ENCODE data around the gene PCSK2.

Gene PCSK2

DNA sequence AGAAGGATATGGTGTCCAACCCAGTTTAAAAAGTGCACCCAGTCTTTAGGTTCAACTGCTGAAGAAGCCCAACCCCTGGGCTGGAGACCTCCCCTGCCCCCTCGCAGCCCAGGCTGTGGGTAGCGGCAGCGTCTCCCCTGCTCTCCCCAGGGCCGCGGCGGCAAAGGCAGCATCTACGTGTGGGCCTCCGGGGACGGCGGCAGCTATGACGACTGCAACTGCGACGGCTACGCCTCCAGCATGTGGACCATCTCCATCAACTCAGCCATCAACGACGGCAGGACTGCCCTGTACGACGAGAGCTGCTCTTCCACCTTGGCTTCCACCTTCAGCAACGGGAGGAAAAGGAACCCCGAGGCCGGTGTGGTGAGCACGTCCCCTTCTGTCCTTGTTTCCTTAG, 226.8 kb downstream of the PCSK2 start:
- Histone ChIP-seq H3K36me3 (ENCODE audit: insufficient read depth, low read length) (no peaks in the 10 kb centered on the region), H3K27me3 (ENCODE audit: control insufficient read depth, insufficient read depth, low read length) (peaks cover 31% of the 10 kb centered on the region), H3K9ac (ENCODE audit: low read depth, low read length) (no peak overlapping the region), H3K4me1 (ENCODE audit: control insufficient read depth, insufficient read depth, low read length) (no peaks in the 10 kb centered on the region), H3K4me3 (ENCODE audit: low read length) (no peak overlapping the region), H3K4me2 (ENCODE audit: low read length) (no peak overlapping the region), H3K9me3 (replicated peaks; ENCODE audit: low read length) (no peaks in the 10 kb centered on the region)

DNA sequence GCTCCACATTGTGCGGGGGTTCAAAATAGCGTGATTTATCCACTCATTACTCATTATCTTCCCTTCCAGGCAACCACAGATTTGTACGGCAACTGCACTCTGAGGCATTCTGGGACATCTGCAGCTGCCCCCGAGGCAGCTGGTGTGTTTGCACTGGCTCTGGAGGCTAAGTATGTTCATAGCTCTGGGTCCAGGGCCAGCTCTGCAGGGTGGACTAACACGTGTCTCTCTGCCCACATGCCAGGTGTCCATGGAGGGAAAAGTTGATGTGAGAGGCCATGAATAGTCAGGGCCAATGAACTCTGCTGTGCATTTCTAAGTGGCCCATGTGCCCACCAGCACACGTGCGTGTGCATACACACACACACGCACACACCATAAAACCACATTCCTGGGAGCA, 229.4 kb downstream of the PCSK2 start:
- H3K4me1 ChIP-seq (ENCODE audit: control insufficient read depth, insufficient read depth, low read length): no peaks in the 10 kb centered on the region
- H3K4me2 ChIP-seq (ENCODE audit: low read length): no peak overlapping the region
- no peaks in the 10 kb centered on the region for H3K9me3 ChIP-seq (replicated peaks; ENCODE audit: low read length)
- H3K4me3 ChIP-seq (ENCODE audit: low read length): no peak overlapping the region
- no peaks in the 10 kb centered on the region for H3K36me3 ChIP-seq (ENCODE audit: insufficient read depth, low read length)
- no peak overlapping the region for H3K9ac ChIP-seq (ENCODE audit: low read depth, low read length)
- peaks cover 25% of the 10 kb centered on the region for H3K27me3 ChIP-seq (ENCODE audit: control insufficient read depth, insufficient read depth, low read length)

DNA sequence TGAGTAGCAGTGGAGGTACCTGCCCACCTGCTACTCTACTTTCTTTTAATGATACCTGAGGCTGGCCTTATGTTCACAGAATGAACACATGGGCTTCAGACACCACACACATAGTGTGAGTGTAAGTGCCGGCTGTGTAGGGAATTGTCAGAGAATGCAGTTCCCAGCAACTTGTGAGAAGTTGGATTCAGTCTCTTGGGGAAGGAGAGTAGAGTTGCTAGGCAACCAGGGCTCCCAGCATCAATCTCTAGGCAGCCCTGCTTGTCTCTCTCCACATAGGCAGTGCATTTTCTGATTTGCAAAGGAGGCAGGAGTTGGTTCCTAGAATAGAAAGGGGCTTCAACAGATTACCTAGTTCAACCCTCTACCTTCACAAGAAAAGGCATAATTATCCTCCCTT, 230.2 kb downstream of the PCSK2 start:
- Histone ChIP-seq H3K27me3 (ENCODE audit: control insufficient read depth, insufficient read depth, low read length) (peaks cover 21% of the 10 kb centered on the region), H3K36me3 (ENCODE audit: insufficient read depth, low read length) (no peaks in the 10 kb centered on the region), H3K9me3 (replicated peaks; ENCODE audit: low read length) (no peaks in the 10 kb centered on the region), H3K4me2 (ENCODE audit: low read length) (no peak overlapping the region), H3K4me1 (ENCODE audit: control insufficient read depth, insufficient read depth, low read length) (no peaks in the 10 kb centered on the region), H3K9ac (ENCODE audit: low read depth, low read length) (no peak overlapping the region), H3K4me3 (ENCODE audit: low read length) (no peak overlapping the region)

DNA sequence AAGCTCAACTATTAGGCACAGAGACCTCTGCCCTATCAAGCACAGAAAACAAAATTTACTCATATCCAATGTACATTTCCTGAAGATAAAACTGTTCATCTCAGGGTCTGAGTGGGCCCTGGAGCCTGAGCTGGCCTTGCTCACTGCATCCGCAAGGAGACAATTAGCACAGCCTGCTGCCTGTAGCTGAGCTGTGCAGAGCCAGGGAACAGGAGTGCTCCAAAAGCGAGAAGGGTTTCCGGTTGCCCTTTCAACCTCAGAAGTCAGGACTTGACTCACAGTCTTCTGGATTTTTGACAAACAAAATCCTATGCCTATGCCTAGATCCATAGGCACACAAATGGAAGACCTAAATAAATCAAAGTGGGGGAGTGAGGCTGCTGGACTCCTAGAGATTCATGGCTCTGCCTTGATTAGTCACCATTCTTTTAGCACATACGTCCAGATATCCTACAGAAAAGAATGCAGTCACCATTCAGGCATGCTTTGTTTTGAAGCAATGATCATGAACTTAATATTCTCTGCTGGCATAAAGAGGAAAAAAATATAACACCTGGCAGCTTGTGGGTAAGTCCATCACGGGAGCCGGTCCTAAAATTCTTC, 230.8 kb downstream of the PCSK2 start:
- Histone ChIP-seq H3K9ac (ENCODE audit: low read depth, low read length) (no peak overlapping the region), H3K9me3 (replicated peaks; ENCODE audit: low read length) (no peaks in the 10 kb centered on the region), H3K4me2 (ENCODE audit: low read length) (no peak overlapping the region), H3K27me3 (ENCODE audit: control insufficient read depth, insufficient read depth, low read length) (peaks cover 18% of the 10 kb centered on the region), H3K4me3 (ENCODE audit: low read length) (no peak overlapping the region), H3K36me3 (ENCODE audit: insufficient read depth, low read length) (no peaks in the 10 kb centered on the region), H3K4me1 (ENCODE audit: control insufficient read depth, insufficient read depth, low read length) (no peaks in the 10 kb centered on the region)

DNA sequence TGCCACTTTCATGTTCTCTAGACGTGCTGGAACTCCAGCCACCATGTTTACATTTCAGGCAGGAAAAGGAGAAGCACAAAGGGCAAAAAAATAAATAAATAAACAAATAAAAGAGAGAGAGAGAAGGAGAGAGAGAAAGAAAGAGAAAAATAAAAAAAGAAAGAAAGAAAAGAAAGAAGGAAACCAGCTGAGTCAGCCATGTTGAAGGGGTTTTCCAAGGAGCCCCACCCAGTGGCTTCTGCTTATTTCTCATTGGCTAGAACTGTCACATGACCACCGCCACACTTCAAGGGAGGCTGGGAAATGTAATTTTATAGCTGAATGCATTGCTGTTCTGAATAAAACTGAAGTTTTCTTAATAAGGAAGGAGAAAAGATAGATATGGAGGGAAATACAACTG, 233.3 kb downstream of the PCSK2 start:
- Histone ChIP-seq H3K9me3 (replicated peaks; ENCODE audit: low read length) (no peaks in the 10 kb centered on the region), H3K9ac (ENCODE audit: low read depth, low read length) (no peak overlapping the region), H3K27me3 (ENCODE audit: control insufficient read depth, insufficient read depth, low read length) (peaks cover 10% of the 10 kb centered on the region), H3K4me2 (ENCODE audit: low read length) (no peak overlapping the region), H3K4me3 (ENCODE audit: low read length) (no peak overlapping the region), H3K36me3 (ENCODE audit: insufficient read depth, low read length) (no peaks in the 10 kb centered on the region), H3K4me1 (ENCODE audit: control insufficient read depth, insufficient read depth, low read length) (no peaks in the 10 kb centered on the region)

DNA sequence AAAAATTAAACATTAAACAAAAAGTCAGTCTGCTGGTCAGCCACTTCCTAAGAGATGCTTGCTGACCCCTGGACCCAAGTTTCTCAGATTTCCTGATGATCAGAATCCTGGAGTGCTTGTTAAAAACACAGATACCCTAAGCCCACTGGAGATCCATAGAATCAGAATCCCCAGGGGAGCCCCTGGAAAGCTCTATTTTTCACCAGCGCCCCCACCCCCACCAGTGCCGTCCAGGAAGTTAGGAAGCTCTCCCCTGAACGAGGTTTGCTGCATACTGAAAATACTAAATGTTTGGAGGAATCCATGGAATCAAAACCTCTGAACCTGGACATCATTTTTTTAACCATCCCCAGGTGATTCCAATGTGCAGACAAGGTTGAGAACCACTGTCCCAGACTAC, 235.1 kb downstream of the PCSK2 start:
- H3K4me2 ChIP-seq (ENCODE audit: low read length): no peak overlapping the region
- no peak overlapping the region for H3K4me3 ChIP-seq (ENCODE audit: low read length)
- no peaks in the 10 kb centered on the region for H3K4me1 ChIP-seq (ENCODE audit: control insufficient read depth, insufficient read depth, low read length)
- no peaks in the 10 kb centered on the region for H3K9me3 ChIP-seq (replicated peaks; ENCODE audit: low read length)
- no peak overlapping the region for H3K9ac ChIP-seq (ENCODE audit: low read depth, low read length)
- H3K27me3 ChIP-seq (ENCODE audit: control insufficient read depth, insufficient read depth, low read length): peaks cover 4% of the 10 kb centered on the region
- no peaks in the 10 kb centered on the region for H3K36me3 ChIP-seq (ENCODE audit: insufficient read depth, low read length)

DNA sequence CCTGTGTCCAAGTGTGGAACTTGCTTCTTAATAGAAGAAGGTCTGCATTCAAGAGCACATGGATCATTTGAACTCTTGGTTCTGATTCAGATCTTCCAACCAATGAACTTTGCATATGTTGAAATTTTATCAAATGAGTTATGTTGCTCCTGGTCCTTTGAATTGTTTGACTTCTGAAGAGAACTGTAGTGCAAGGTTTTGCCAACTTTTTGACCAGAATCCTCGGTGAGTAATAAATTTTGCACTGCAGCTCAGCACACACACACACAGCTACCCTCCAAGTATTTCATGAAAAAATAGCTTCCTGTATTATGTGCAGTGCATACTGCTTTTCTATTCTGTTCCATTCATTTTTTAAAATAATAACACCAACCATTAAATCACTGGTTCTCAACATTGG, 236.9 kb downstream of the PCSK2 start:
- Histone ChIP-seq H3K27me3 (ENCODE audit: control insufficient read depth, insufficient read depth, low read length) (no peaks in the 10 kb centered on the region), H3K4me3 (ENCODE audit: low read length) (no peak overlapping the region), H3K36me3 (ENCODE audit: insufficient read depth, low read length) (no peaks in the 10 kb centered on the region), H3K4me2 (ENCODE audit: low read length) (no peak overlapping the region), H3K9me3 (replicated peaks; ENCODE audit: low read length) (no peaks in the 10 kb centered on the region), H3K4me1 (ENCODE audit: control insufficient read depth, insufficient read depth, low read length) (no peaks in the 10 kb centered on the region), H3K9ac (ENCODE audit: low read depth, low read length) (no peak overlapping the region)

DNA sequence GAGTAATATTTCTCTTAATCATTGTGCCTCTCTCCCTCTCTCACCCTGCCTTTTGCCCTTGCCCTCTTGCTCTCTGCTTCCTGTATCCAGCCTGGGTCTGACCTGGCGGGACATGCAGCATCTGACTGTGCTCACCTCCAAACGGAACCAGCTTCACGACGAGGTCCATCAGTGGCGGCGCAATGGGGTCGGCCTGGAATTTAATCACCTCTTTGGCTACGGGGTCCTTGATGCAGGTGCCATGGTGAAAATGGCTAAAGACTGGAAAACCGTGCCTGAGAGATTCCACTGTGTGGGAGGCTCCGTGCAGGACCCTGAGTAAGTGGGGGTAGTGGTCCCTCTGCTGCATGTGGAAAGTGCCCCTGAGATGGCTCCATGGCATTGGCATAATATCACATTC, 238.4 kb downstream of the PCSK2 start:
- Histone ChIP-seq H3K4me1 (ENCODE audit: control insufficient read depth, insufficient read depth, low read length) (no peaks in the 10 kb centered on the region), H3K36me3 (ENCODE audit: insufficient read depth, low read length) (no peaks in the 10 kb centered on the region), H3K9me3 (replicated peaks; ENCODE audit: low read length) (no peaks in the 10 kb centered on the region), H3K4me3 (ENCODE audit: low read length) (no peak overlapping the region), H3K4me2 (ENCODE audit: low read length) (no peak overlapping the region), H3K9ac (ENCODE audit: low read depth, low read length) (no peak overlapping the region), H3K27me3 (ENCODE audit: control insufficient read depth, insufficient read depth, low read length) (peaks cover 4% of the 10 kb centered on the region)

DNA sequence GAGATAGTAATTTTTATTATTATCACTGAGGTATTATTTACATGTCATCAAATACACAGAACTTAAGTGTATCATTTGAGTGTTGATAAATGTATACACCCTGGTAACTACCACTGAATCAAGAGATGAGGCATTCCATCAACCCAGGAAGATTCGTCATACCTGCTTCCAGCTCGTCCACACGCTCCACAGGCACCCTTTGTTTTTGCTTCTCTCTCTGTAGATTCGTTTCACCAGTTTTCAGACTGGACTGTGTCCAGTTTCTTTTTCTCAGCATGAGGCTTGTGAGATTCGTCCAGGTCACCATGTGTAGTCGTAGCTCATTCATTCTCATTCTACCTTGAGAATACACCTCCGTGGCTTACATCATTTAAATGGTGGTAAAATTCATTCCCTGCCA, 239.8 kb downstream of the PCSK2 start:
- H3K9ac ChIP-seq (ENCODE audit: low read depth, low read length): no peak overlapping the region
- H3K4me1 ChIP-seq (ENCODE audit: control insufficient read depth, insufficient read depth, low read length): no peaks in the 10 kb centered on the region
- H3K4me2 ChIP-seq (ENCODE audit: low read length): no peak overlapping the region
- no peak overlapping the region for H3K4me3 ChIP-seq (ENCODE audit: low read length)
- no peaks in the 10 kb centered on the region for H3K36me3 ChIP-seq (ENCODE audit: insufficient read depth, low read length)
- H3K27me3 ChIP-seq (ENCODE audit: control insufficient read depth, insufficient read depth, low read length): peaks cover 8% of the 10 kb centered on the region
- no peaks in the 10 kb centered on the region for H3K9me3 ChIP-seq (replicated peaks; ENCODE audit: low read length)

DNA sequence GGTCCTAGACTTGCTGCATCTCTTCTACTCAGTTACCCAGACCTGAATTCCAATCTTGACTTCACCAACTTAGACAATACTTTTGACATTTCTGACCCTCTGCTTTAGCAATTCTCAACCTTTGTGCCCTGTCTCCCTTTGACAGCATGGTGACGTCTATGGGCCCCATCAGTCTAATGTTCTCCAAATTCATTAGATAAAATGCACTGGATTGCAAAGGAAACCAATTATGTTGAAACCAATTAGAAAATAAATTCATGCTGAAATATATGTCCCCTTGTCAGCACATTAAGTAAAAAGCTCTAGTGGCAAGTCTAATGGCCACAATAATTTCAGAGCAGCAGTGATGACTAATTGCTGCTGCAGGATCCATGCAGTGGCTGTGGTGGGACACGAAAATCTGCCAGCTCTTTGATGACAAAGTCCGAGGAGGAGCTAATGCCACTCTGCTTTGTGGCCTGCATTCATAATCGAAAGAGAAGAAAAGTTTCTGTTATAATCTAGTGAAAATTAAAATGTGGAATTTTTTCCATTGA, 240.3 kb downstream of the PCSK2 start:
- H3K27me3 ChIP-seq (ENCODE audit: control insufficient read depth, insufficient read depth, low read length): peaks cover 8% of the 10 kb centered on the region

DNA sequence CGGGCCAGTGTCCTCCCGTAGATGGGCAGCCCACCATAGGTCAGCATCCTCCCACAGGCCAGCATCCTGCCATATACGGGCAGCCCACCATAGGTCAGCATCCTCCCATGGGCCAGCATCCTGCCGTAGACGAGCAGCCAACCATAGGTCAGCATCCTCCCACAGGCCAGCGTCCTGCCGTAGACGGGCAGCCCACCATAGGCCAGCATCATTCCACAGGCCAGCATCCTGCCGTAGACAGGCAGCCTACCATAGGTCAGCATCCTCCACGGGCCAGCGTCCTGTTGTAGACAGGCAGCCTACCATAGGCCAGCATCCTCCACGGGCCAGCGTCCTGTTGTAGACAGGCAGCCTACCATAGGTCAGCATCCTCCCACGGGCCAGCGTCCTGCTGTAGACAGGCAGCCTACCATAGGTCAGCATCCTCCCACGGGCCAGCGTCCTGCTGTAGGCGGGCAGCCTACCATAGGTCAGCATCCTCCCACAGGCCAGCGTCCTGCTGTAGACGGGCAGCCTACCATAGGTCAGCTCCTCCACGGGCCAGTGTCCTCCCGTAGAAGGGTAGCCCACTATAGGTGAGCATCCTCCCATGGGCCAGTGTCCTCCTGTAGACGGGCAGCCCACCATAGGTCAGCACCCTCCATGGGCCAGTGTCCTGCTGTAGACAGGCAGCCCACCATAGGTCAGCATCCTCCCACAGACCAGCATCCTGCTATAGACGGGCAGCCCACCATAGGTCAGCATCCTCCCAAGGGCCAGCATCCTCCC, 241.4 kb downstream of the PCSK2 start:
- H3K27me3 ChIP-seq (ENCODE audit: control insufficient read depth, insufficient read depth, low read length): peaks cover 8% of the 10 kb centered on the region
- H3K36me3 ChIP-seq (ENCODE audit: insufficient read depth, low read length): no peaks in the 10 kb centered on the region
- H3K4me3 ChIP-seq (ENCODE audit: low read length): no peak overlapping the region
- no peaks in the 10 kb centered on the region for H3K4me1 ChIP-seq (ENCODE audit: control insufficient read depth, insufficient read depth, low read length)
- no peak overlapping the region for H3K9ac ChIP-seq (ENCODE audit: low read depth, low read length)
- H3K9me3 ChIP-seq (replicated peaks; ENCODE audit: low read length): no peaks in the 10 kb centered on the region
- H3K4me2 ChIP-seq (ENCODE audit: low read length): no peak overlapping the region

More for the DNA sequence above, 240.3 kb downstream of the PCSK2 start:
- no peaks in the 10 kb centered on the region for H3K9me3 ChIP-seq (replicated peaks; ENCODE audit: low read length)
- H3K4me3 ChIP-seq (ENCODE audit: low read length): no peak overlapping the region
- no peaks in the 10 kb centered on the region for H3K4me1 ChIP-seq (ENCODE audit: control insufficient read depth, insufficient read depth, low read length)
- no peaks in the 10 kb centered on the region for H3K36me3 ChIP-seq (ENCODE audit: insufficient read depth, low read length)
- H3K4me2 ChIP-seq (ENCODE audit: low read length): no peak overlapping the region
- H3K9ac ChIP-seq (ENCODE audit: low read depth, low read length): no peak overlapping the region
